ENCODE data around the gene NCAN.
"Not testable (repeated sequence)": the region's sequence is repeated elsewhere in the genome, so short reads cannot be mapped to it uniquely, and the experiment has no call there.

The NCAN gene

DNA sequence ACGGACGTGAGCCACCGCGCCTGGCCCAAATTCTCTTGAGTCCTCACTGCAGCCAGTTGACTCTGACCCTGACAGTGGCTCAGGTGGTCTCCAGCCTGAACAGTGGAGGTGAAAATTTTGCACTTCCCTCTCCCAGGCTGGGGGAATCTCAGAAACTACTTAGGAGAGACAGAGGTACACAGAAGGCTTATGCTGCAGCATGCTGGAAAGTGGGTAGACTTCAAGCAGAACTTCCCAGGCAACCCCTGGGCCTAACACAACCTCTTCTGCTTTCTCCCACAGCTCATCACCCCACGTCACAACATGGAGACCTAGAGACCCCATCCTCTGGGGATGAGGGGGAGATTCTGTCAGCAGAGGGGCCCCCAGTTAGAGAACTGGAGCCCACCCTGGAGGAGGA, 14.4 kb downstream of the NCAN start:
- DNase-seq, result no peak

- no peak for DNase-seq
Measured at GRCh38 chr19:19226663-19227062, 14.9 kb downstream of the NCAN start.

- no peak for DNase-seq
Measured at GRCh38 chr19:19227217-19227616, 15.5 kb downstream of the NCAN start.

GRCh38 chr19:19229701-19230100, 17.9 kb downstream of the NCAN start:
- DNase-seq, result no peak

DNA sequence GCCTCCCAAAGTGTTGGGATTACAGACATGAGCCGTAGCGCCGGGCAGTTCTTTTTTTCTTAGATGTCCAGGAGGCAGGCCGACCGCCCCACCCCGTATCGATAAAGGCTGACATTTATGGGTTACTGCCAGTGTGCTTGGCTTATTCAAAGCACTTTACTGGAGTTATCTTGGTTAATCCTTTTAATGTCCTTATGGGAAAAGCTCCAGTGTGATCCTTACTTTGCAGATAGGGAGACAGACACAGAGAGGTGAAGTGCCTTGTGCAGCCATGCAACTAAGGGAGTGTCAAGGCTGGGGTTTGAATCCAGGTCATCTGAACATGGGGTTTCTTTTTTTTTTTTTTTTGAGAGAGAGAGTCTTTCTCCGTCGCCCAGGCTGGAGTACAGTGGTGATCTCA, 19.2 kb downstream of the NCAN start:
- no peak for DNase-seq

GRCh38 chr19:19232261-19232721, 20.5 kb downstream of the NCAN start:
- no peak for DNase-seq

DNA sequence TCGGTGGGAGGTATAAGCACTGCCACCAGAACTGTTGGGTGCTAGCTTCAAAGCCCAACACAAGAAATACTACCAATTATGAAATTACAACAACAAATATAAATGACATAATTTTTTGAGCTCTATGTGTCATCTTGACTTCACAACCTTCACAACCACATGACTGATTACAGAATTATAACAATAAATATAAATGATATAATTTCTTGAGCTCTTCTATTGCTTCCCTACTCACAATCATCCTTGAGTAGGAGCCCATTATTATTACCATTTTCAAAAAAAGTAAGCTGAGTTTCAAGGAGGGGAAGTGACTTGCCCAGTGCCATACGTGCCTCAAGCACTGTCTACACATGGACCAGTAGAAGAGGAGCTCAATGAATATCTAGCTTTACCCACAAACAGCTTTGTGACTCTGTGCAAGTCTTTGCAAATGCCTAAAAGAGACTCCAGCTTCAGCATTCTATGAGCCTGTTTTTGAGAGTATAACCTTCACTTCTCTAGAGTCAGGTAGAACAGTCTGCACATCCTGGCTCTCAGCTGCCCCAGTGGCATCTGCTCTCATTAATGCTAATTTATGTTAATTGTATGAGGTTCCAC, 22.6 kb downstream of the NCAN start:
- no peak for DNase-seq

DNA sequence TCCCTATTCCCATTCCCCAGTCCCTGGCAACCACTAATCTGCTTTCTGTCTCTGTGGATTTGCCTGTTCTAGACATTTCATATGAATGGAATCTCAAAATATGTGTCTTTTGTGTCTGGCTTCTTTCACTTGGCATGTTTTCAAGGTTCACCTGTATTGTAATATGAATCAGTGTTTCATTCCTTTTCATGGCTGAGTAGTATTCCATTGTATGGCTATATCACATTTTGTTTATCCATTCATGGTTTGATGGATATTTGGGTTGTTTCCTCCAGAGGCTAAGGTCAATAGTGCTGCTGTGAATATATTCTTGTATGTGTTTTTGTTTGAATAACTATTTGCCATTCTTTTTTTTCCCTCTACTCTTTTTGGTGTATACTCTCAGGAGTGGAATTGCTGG, 24.4 kb downstream of the NCAN start:
- DNase-seq, result no peak

GRCh38 chr19:19238126-19238894, 26.6 kb downstream of the NCAN start:
- DNase-seq, result no peak

GRCh38 chr19:19239675-19240074, 27.9 kb downstream of the NCAN start:
- DNase-seq, result no peak

GRCh38 chr19:19240476-19240875, 28.7 kb downstream of the NCAN start:
- DNase-seq, result no peak

- no peak for DNase-seq
Measured at GRCh38 chr19:19250196-19250801, 38.5 kb downstream of the NCAN start.

- DNase-seq, result not testable (repeated sequence)
Measured at GRCh38 chr19:19253409-19253808, 41.7 kb downstream of the NCAN start.

- peak in 1 of 2 experiments; percentile 18 for DNase-seq
Measured at GRCh38 chr19:19256072-19256969, 44.6 kb downstream of the NCAN start.

DNA sequence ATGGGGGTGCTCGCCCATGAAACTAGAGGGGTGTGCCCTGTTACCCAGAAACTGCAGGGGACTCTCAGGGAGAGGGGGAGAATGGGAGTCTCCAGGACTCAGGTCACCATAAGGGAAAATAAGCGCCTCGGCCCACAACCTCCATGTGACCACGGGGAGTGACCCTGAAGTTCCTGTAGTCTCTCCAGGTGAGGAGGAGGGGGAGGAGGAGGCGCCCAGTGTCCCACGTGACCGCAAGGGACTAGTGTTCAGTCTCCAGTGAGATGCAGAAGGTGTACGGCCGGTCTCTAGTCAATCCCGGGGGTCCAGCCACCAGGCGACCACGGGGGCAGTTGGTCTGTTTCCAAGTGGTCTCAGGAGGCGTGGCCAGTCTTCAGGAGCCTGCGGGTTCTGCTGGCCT, 45.4 kb downstream of the NCAN start:
- DNase-seq, result peak in 1 of 2 experiments; percentile 21

- DNase-seq, result no peak
Measured at GRCh38 chr19:19257836-19258588, 46.3 kb downstream of the NCAN start.

DNA sequence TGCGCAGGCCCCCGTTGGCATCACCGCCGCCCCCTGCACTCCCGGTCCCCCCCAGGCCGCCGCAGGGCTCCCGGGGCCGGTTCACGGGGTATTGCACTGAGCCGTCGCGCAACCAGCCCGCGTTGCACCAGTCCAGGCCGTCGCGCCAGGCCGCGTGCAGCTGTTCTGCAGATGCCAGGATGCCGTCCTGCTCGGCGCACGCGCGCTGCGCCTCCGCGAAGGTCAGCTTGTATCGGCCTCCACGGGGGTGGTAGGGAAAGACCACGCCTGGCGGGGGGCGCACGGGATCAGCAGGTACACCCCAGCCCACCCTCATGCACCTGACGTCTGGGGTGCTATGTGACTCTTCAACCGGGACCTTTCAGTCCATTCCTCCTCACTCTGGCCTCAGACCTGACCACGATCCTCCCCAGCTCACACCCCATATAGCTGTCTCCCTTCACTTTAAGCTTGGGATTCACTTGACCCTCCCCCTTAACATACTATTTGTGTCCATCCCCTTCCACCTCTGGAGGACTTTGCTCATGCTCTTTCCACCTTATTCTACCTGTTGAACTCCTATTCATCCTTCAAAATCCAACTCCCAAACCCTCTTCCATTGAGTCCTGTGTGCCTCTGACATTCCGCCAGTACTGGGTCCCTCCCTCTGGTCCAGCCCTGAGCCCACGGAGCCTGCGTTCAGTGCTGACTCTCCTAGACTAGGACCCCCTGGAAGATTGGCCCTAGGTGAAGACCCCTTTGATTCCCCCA, 47.0 kb downstream of the NCAN start:
- DNase-seq, result no peak

GRCh38 chr19:19259741-19260140, 48.0 kb downstream of the NCAN start:
- peak; percentile 35 to 44 for DNase-seq

DNA sequence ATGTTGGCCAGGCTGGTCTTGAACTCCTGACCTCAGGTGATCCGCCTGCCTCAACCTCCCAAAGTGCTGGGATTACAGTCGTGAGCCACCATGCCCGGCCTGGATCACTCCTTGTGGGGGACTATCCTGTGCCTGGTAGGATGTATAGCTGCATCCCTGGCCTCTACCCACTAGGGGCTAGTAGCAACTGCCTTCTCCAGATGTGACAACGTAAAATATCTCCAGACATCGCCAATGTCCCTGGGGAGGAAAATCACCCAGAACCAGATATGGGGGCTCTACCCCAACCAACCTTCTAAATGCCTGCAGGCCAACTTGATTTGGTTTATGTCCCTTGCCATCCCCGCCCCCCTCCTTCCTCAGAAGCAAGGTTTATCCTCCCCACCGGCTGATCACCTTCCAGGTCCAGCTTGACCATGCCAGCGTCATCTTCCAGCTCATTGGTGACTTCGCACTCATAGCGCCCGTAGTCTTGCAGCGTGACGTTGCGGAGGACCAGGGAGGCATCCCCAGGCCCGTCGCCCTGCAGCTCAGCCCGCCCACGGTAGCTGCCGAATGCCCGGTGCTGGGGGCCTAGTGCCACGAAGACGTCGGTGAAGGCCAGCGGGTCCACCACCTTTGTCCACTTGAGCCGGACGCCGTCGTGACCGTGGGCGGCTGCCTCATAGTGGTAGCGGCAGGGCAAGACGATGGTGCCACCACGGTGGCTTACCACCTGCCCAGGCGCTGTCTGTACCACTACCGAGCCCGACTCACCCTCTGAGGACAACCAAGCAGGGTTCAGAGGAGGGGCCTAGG, 48.9 kb downstream of the NCAN start:
- no peak for DNase-seq

GRCh38 chr19:19261350-19262189, 49.8 kb downstream of the NCAN start:
- DNase-seq, result no peak
